Lower leg skin (tissue), 3 donors: ENCODE results near the gene B9D1.

Experiments
- CTCF ChIP-seq, 3 donors: fragments of 450-650 bp; IDR thresholded peaks; one replicate each; pipeline ENCODE4 v1.5.1; 2016; ENCODE audit warnings: antibody characterized with exemption in 3 of 3, mild to moderate bottlenecking in 3 of 3, moderate library complexity in 2 of 3
- POLR2A ChIP-seq, 2 donors: fragments of 450-650 bp; IDR thresholded peaks; one replicate each; pipeline ENCODE4 v1.6.1; 2016 to 2017; ENCODE audit warnings: antibody characterized with exemption in 2 of 2, mild to moderate bottlenecking in 1 of 2, moderate library complexity in 1 of 2

- TF ChIP-seq POLR2A (IDR thresholded peaks at IDR 0.05) (no peak), CTCF (IDR thresholded peaks at IDR 0.05) (no peak)
Measured at GRCh38 chr17:19405114-19405513, 42.6 kb upstream of the B9D1 start.
